GM20431 (cell line): ENCODE data around the gene LSP1.

Source experiments
- in situ Hi-C: fragments of 300-500 bp; cut with MseI, MboI; formaldehyde crosslinking; loops from one replicate; pipeline ENCODE4 v1.15.0; 2020; ENCODE audit warnings: low sequenced_read_pairs; ENCODE audit not compliant: unreplicated experiment

The LSP1 gene

DNA sequence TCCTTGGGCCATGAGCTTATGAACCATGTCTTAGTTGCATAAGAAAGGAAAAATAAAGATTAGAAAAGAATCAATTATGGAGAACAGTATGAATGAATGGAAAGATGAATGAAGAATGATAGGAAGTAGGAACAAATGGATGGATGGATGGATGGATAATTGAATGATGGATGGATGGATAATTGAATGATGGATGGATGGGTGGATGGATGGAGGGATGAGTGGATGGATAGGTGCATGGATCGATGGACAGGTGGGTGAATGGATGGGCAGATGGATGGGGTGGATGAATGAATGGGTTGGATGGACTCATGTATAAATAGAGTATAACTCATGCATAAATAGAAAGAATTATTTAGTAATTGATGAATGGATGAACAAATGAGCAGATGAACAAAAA, 7.2 kb downstream of the LSP1 start:
- in situ Hi-C loops: no loop called here

DNA sequence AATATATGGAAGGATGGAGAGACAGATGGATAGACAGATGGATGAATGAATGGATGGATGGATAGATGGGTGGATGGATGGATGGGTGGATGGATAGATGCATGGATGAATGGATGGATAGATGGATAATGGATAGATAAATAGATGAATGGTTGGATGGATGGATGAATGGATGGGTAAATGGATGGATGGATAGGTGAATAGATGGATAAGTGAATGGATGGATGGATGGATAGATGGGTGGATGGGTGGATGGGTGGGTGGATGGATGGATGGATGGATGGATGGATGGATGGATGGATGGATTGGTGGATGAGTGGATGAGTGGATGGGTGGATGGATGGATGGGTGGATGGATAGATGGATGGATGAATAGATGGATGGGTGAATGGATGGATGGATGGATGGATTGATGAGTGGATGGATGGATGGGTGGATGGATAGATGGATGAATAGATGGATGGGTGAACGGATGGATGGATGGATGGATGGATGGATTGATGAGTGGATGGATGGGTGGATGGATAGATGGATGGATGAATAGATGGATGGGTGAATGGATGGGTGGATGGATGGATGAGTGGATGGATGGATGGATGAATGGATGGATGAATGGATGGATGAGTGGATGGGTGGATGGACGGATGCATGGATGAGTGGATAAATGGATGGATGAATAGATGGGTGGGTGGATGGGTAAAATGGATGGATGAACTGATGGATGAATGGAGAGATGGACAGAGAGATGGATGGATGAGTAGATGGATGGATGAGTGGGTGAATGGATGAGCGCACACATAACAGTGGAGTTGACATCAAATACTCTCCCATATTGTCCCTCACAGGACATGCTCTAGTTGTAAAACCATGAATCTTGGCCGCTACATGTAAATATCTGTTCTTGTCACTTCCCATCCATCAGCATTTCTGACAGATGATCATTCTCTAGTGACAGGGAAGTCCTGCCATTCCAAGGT, 8.8 kb downstream of the LSP1 start:
- in situ Hi-C loops: no loop called here

DNA sequence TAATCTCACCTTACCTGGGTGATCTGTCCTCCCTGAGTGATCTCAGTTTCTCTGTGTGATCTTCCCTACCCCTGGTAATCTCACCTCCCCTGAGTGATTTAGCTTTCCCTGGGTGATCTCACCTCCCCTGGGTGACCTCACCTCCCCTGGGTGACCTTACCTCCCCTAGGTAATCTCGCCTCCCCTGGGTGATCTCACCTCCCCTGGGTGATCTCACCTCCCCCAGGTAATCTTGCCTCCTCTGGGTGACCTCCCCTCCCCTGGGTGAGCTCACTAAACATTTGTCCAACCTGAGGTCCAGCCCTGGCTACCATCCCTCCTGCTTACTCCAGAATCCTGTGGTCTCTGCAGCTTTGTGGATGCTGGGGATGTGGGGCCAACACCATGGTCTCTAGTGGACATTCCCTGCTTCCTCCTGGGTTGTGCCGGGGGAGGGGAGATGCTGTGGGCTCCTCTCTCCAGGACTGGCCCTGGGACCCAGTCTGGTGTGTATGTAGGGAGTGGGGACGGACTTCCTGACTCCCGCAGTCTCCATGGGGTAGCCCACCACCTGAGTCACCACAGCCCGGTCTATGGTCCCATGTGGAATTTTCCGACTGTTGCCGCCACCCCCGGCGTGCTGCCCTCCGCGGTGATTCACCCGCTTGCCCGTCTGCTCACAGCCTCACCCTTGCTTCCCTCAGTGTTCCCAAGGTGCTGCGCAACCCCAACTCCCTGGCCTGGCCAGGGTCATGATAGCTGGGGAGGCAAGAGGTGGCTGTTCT, 9.9 kb downstream of the LSP1 start:
- in situ Hi-C loops: no loop called here

DNA sequence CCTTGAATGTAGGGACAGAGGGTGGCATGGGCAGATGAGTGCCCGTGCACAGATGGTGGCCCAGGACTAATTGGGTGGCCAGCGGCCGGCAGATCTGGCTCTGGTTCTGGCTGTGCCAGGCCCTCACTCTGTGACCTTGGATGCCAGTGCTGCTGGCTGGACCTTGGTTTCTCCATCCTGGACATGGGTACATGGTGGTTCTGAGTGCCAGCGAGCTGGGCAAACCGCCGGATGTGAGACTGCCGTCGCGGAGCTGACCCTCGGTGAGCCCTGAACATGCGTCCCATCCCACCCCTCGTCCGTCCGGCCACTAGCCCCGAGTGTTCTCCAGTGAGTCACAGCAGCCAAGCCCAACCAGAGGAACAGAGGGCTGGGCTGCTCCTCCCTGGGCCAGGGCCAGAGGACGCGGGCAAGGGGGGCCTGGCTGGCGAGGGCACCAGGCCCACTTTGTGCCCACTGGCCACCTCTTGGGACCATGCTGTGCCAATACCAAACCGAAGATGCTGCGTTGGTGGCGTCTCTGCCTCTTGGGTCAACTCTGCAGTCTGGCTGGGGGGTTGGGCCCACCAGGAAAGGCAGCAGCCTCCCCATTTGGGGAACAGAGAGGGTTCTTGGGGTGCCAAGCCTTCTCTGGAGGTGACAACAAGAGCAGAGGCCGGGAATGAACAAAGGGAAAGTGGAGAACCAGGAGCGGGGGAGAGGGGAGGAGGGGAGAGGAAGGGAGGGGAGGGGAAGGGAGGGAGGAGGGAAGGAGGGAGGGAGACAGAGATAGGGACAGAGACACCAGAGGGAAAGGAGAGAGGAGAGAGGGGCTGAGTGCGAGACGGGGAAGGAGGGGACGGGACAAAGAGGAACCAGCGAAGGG, 10.7 kb downstream of the LSP1 start:
- in situ Hi-C loops: no loop called here

DNA sequence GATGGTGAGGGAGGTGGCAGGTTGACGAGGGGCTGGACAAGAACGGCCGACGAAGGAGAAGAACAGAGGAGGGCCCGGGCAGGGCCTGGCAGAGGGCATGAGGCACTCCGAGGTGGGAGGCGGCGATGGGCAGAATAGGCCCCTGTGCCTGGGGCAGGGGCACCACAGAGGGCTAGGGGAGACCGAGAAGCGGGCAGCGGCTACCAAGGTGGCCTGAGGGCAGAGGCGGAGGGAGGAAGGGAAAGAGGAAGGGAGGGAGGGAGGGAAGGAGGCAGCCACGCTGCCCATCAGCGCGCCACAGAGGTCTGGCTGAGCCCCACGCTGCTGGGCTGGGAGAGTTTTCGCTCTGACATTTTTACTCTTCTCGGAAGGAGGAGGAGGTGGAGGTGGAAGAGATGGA, 11.3 kb downstream of the LSP1 start:
- in situ Hi-C loops: no loop called here

DNA sequence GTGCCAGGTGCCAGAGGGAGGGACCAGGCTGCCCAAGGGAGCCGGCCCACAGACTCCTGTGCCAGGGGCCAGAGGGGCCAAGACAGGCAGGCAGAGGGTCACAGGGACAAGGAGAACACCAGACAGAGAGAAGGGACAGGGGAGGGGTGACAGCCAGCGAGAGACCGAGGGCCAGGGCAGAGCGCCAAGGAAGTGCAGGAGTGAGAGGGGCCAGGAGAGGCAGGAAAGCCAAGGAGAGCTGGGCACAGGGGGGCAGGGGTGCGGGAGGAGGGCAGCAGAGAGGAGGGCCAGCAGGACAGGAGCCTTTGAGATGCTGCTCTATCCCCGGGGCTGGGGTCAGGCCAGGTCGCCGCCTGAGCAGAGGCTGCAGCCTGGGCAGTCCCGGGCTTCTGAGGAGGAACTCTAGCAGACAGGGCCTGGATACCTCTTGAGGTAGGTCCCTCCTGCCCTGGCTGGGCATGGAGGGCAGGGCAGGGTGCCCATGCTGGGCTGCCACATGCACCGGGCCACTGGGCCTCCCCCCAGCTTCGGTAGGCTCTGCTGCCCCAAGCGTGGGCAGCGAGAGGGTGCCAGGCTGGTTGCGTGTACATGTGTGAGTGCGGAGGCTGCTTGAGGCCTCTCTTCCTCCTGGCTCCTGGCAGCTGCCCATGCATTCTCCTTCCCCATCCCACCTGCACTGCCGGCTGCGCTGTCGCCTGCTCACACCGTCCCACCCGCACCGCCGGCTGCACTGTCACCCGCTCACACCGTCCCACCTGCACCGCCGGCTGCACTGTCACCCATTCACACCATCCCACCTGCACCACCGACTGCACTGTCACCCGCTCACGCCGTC, 12.2 kb downstream of the LSP1 start:
- in situ Hi-C loops: no loop called here

DNA sequence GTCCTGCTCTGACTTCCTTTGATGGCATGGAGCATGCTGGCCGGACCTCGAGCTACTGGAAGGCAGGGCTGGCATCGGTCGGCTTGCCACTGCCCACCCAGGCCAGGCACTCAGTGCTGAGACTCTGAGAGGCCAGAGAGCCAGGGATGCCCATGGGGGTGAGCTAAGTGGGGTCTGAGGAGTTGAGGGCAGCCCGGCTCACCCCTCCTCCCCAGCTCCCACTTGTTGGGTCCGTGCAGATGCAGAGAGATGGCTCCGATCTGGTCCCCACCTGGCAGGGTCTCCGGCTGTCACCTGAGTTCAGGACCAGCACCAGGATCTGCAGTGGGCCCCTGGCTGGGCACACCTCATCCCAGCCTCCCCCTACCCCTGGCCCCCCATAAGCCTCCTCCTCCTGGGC, 13.3 kb downstream of the LSP1 start:
- in situ Hi-C loops: no loop called here

DNA sequence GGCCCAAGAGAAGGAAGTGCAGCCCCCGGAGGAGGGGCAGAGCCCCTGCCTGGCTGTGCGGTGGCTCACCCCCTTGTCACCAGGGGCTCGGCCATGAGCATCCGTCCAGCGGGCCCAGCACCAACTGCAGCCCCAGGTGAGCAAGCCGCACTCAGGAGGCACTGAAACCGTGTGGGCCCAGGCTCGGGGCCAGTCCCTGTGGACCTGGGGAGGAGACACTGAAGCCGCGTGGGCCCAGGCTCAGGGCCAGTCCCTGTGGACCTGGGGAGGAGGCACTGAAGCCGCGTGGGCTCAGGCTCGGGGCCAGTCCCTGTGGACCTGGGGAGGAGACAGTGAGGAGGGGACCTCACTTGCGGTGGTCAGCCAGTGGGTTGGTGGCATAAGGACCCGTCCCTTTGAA, 13.9 kb downstream of the LSP1 start:
- in situ Hi-C loops: no loop called here

DNA sequence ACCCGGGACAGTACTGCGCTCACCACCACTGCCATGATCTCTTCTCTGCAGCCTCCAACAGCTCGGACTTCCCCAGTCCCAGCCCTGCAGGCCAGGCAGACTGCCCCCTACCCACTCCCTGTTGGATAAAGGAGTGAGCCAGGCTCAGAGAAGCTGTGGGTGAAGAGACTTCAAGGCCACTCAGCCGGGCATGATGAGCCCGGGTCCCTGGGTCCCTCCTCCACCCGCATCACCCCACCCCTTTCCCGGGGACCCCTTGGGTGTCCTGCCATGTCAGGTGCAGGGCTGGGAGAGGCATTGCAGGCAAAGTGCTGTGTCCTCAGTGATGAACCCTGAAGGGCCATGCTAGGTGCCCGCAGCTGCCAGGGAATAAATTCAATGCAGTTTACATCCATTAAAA, 14.5 kb downstream of the LSP1 start:
- in situ Hi-C loops: no loop called here

DNA sequence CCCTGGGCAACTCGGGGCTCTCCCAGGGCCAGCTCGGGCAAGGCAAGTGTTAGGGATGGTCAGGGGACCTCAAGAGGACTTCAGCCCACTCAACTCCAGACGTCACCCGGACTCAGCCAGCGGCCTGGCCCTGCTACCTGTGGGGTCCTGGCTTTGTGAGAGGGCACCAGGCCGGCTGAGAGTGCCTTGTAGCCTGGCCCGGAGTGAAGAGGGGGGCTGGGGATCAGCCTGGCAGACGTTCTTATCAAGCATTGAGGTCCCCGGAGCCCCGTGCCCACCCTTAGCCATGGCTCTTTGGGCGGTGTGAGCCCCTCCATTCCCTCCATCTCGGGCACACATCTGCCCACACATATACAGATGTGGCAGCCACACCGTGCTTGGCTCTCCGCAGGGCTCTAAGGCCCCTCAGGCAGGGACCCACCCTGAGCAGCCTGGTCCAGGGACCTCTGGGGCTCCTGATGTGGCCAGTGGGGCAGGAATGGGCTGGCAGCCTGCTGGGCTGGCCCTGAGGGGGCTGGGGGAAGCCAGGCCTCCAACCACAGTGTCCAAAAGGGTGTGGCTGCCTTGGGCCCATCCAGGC, 15.3 kb downstream of the LSP1 start:
- in situ Hi-C loops: no loop called here

DNA sequence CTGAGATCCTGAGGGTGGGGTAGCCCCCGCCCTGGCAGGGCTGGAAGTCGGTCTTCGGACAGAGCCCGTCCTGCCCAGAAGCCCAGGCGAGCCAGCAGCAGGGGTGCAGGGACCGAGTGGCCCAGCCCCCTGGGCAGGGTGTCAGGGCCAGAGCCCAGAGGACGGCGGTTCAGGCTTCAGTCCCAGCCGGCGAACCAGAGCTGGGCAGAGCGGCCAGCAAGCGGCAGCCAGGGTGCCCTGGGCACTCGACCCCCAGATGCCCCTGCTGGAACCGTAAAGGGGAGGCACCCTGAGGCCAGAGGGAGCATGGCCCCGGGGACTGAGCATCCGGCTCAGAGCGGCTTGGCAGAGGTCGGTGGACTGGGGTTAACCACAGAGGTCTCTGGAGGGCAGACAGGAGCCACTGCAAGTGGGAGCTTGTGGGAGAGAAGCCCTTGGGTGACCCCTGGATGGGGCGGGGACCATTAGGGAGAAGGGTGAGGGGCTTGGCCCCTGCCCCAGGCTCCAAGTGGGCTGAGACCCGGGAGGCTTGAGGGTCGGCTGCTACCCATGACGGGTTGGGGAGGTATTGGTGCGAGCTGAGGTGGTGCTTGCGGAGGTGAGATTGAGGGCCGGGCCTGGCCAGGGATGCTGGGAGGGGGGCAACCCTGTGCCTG, 15.9 kb downstream of the LSP1 start:
- in situ Hi-C loops: no loop called here

DNA sequence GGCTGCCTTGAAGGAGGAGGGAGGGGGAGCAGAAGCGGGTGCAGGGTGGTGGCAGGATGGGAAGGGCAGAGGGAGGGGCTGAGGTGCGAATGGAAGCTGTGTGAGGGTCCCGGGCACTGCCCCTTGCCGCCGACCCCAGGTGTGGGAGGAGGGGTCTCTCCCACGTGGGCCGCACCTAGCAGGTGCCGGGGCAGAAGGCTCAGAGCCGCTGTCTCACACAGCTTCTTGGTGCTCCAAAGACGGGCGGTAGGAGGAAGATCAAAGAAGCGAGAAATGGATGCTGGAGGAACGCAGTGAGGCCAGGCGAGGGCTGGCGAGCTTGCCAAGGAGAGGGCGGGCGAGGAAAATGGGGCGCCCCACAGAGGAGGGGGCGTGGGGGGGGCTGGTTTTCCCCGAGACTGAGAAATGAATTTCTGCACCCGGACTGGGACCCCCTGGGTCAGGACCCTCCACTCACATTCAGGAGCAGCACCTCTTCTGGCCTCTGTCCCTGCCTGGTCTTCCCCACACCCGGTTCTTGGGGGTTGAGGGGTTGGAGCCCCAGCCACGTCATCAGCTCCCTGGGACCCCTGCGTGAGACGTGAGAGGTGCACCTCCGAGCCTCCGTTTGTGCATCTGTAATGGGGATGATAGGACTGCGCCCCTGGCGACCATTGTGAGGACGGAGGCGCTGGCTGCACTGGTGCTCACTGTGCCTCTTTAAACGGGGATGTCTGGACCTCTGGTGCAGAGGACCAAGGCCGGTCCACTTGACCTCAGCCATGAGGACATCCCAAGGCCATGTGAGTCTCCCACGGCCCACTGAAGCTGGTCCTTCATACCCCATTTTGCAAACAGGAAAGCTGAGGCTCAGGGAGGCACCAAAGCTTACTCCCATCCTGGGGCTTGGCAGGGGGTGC, 16.8 kb downstream of the LSP1 start:
- in situ Hi-C loops: no loop called here

DNA sequence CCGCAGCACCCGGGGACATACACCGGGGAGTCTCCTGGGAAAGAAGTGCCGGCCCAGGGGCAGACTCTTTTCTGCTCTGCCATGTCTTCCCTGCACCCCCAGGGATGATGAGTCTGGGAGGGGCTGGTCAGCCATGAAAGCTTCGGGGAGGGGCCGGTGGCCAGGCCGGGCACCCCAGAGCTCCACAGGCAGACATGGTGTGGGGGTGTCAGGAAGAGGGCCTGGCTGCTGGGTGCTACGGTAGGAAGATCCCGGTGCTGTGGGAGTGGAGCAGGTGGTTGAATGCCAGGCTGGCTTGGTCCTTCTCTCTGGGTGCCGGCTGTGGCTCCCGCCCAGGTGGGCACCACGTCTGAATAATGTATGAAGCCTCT, 17.4 kb downstream of the LSP1 start:
- in situ Hi-C loops: no loop called here

DNA sequence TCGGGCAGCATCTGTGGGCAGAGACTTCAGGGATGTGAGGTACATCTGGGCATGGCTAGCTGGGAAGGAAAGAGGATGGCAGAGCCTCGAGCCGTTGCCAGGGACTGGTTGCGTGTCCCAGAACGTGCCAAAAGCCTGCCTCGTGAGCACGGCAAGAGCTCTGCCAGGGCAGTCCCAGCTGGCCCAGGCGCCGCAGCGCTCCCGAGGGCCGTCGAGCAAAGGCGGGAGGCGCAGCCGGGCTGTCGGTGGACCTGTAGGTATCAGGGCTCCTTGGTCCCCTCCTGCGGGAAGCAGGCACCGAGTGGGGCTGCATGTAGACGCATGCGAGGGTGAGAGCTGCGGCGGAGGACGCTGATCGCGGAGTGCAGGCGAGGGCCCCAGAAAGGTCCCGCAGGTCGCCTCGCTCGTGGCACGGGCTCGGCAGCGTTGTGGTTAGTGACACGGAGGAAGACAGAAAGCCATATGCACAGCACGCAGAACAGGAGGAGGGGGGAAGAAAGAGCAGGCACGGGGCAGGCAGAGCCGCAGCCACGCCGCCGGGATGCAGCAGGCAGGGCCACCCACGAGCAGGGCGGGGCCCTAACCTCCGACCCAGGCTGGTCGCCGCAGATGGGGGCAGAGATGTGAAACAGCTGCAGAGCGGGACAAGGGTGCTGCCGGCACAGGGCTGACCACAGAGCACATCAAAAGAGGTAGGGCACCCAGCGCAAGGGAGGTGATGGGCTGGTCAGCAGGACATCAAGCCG, 18.0 kb downstream of the LSP1 start:
- in situ Hi-C loops: no loop called here

DNA sequence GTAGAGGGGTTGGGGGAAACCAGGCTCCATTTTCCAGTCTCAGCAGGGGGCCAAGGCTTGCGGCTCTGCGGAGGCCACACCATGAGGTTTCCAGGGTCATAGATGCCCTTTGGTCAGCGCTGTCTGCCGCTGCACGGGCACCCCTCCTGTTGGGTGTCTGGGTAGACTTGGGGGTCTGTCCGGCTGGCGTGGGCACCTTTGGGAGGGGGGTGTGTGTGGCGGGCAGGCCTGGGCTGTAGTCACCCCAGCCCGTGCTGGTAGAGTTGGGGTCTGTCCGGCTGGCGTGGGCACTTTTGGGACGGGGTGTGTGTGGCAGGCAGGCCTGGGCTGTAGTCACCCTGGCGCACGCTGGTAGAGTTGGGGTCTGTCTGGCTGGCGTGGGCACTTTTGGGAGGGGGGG, 18.6 kb downstream of the LSP1 start:
- in situ Hi-C loops: no loop called here

DNA sequence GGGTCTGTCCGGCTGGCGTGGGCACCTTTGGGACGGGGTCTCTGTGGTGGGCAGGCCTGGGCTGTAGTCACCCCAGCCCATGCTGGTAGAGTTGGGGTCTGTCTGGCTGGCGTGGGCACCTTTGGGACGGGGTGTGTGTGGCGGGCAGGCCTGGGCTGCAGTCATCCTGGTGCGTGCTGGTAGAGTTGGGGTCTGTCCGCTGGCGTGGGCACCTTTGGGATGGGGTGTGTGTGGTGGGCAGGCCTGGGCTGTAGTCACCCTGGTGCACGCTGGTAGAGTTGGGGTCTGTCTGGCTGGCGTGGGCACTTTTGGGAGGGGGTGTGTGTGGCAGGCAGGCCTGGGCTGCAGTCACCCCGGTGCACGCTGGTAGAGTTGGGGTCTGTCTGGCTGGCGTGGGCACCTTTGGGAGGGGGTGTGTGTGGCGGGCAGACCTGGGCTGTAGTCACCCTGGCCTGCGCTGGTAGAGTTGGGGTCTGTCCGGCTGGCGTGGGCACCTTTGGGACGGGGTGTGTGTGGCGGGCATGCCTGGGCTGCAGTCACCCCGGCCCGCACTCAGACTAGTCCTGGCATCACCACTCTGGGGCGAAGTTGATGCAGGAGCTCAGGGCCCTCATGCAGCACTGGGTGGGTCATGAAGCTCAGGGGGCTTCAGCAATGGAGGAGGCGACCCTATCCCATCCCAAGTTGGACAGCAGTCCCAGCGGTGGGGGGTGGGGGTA, 19.5 kb downstream of the LSP1 start:
- in situ Hi-C loops: no loop called here
